HG03378 (cell line): Measurements from ENCODE around the gene SHISA6.

Experiments
- ATAC-seq: cut with Tn5 transposase; IDR thresholded peaks from one replicate; pipeline ENCODE4 v1.9.1; 2021; ENCODE audit warnings: mild to moderate bottlenecking, moderate library complexity; ENCODE audit not compliant: unreplicated experiment

Gene SHISA6

GRCh38 chr17:11514565-11514964, 273.6 kb downstream of the SHISA6 start:
- no peak for ATAC-seq

- no peak for ATAC-seq
Measured at GRCh38 chr17:11514981-11515680, 274.1 kb downstream of the SHISA6 start.

DNA sequence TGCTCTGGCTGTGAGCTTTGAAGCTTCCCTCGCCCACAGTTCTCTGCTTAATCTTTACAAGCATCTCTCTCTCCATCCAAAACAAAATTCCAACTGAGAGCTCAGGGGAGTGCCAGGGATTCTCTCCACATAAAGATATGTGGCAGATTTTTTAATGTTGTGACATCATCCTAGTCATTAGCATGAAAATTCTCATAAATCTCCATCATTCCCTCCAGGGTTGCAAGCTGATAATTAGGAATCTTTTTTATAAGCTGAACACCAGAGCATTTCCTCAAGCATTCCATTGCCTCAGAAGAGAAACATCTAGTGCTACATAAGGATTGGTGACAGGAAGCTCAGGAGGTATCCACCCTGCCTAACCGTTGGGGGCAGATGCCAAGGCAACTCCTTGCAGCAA, 274.9 kb downstream of the SHISA6 start:
- ATAC-seq: no peak

DNA sequence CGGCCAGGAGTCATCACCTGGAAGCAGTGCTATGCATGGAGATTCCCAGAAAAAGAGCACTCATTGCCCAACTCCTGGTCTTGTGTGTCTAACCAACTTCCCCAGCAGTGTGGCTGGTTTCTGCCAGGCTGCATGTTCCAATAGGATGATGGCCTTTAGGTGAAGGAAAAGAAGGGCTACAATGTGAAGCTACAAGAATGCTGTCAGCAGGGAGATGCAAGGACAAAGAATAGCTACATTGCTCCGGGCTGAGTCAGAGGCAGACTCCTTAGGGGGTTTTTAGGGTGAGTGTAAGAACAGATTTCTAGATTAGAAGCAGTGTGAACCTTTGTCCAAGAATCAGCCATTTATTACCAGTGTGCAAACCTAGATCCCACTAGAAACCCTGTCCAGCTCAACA, 294.2 kb downstream of the SHISA6 start:
- no peak for ATAC-seq

DNA sequence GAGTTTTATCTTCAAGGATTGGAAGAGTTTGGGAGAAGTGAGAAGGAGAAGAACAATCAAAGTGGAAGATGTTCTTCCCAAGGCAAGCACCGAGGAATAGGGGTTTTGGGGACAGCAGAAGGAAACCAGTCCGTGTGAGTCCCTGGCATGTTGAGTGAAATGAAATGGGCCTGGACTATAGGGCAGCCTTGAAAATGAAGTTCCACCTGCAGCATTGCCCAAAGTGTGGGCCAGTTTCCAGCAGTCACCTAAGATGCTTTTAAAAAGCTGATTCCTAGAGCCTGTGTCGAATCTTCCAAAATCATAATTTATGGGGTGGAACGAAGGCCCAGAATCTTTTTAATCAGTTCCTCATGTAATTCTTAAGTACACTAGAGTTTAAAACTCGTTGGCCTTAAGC, 297.4 kb downstream of the SHISA6 start:
- no peak for ATAC-seq

DNA sequence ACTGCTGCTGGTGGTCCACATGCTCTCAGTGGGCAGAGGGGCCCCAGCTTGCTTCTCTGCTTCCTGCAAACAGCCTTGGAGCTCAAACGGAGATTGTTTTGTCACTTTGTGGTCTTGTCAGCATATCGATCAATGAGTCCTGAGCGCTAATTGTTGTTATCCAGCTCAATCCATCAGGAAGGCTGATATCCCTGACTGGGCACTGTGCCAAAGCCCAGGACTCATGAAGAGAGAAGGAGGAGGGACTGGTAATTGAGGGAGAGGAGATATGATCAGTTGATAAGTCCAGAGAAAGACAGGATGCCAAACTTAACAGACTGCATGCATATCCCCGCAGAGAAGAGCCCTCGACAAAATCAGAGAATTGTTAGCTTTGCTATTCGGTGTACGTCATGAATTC, 298.6 kb downstream of the SHISA6 start:
- ATAC-seq: no peak

DNA sequence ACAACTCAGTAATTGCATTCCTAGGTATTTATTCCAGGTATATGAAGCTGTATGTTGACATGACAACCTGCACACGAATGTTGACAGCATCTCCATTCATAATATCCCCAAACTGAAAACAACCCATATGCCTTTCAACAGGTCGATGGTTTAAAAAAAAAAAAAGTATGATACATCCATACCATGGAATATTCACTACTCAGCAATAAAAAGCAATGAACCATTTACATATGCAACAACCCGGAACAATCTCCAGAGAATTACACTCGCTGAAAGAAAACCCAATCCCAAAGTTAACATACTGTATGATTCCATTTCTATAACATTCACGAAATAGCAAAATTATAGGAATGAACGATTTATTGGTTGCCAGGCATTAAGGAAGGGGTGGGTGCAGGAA, 304.0 kb downstream of the SHISA6 start:
- no peak for ATAC-seq

- no peak for ATAC-seq
Measured at GRCh38 chr17:11545696-11546095, 304.7 kb downstream of the SHISA6 start.

GRCh38 chr17:11547853-11548252, 306.8 kb downstream of the SHISA6 start:
- no peak for ATAC-seq

GRCh38 chr17:11548398-11548797, 307.4 kb downstream of the SHISA6 start:
- no peak for ATAC-seq

DNA sequence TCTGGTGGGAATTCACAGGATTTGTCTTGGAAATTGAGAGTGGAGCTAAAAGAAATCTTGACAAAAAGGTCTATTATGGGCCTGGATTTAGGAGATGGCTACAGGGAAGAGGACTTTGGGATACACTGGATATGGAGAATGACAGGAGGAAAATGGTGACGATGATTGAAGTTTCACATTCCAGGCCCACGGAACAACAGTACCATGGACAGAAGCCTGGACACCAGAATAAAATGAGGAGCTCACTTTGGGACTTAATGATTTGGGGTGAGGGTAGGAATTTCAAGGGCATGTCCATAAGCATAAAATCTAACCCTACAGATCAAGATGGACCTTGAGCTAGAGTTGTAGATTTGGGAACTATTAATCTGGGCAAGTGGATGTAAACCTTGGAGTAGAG, 309.4 kb downstream of the SHISA6 start:
- ATAC-seq: no peak

DNA sequence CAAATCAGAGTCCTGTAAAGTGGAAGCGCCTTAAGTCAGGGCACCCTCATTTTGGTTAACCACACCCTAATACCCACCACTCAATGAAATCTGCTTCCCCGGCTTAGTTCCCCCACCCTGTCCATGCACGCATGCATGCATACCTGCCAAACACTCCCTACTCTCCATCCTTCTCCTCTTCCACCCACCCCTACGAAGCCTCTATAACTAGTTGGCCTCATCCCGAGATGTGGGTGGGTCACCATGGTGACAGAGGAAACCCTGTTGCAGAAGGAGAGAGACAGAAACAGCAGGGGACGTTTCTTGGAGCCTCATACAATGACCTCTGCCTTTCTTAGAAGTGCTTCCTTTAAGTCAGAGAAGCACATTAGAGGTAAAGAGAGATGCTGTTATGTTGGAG, 310.4 kb downstream of the SHISA6 start:
- no peak for ATAC-seq

DNA sequence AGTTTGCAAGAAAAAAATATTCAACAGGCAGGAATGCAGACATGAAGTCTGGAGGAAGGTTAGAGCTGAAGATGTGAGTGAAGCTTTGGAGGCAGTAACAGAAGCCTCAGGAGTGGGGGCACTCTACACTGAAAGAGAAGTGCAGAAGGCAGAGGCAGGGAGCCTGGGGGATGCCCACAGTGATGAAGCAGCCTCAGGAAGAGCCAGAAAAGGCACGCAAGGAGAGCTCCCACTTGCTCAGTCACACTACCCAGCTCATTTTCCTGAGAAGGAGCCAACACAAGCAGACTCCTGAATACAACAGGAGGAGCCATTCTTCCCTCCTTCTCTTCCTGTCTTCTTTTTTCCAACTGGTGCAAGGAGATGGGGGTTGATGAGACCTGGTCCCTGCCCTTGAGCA, 312.1 kb downstream of the SHISA6 start:
- no peak for ATAC-seq

- no peak for ATAC-seq
Measured at GRCh38 chr17:11554042-11554441, 313.0 kb downstream of the SHISA6 start.

DNA sequence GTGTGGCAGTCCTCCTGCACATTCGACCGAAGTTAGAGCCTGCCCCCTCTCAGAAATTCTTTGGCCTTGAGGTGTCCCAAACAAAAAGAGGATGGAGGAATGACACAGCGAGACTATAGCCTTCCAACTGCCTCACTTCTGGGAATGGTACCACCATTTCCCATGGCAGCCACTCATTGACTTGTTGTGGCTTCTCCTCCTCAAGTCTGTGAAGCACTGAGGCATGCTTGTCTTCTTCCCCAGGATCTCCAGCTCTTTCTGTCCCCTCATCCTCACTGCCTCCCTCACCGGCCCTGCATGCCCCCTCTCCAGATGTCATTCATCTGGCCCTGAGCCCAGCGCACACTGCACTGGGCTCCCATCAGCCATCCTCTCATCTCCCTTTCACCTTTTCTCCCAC, 313.5 kb downstream of the SHISA6 start:
- no peak for ATAC-seq

DNA sequence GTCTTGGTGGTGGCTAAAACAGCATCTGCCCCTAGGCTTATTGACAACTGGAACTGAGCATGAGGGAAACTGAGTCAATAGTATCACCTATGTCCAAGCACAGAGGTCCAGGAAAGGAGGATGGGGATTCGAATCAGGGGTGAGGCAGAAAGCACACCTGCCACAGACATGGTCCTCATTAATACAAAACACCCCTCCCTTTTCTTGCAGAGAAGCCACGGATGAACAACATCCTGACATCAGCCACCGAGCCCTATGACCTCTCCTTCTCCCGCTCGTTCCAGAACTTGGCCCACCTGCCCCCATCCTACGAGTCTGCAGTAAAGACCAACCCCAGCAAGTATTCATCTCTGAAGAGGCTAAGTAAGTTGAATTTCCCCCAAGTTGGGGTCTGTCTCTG, 314.5 kb downstream of the SHISA6 start:
- no peak for ATAC-seq

GRCh38 chr17:11557727-11558452, 316.9 kb downstream of the SHISA6 start:
- ATAC-seq: no peak

DNA sequence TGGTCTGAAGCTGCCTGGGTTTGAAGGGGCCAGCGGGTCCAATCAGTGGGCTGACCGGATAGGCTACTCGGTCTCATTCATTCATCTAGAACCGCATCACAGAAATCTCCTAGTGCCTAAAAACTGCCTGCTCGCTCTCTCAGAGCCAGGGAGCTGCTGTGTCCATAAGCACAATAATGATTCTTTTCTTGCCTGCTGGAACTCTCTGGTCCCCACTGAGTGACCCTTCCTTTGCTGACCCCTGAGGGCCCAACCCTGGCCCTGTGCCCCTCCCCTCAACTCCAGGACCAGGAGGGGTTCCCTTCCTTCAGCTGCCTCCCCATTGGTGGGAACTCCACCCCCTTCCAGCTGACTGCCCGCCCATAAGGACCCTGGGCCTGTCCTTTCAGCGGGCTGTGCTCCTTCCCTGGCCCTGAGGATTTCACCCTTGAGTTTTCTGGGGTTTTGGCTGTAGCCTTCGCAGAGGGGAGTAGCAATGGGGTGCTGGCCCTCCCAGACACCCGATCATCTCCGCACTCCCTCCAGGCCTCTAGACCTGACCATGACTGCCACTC, 317.7 kb downstream of the SHISA6 start:
- ATAC-seq: no peak

DNA sequence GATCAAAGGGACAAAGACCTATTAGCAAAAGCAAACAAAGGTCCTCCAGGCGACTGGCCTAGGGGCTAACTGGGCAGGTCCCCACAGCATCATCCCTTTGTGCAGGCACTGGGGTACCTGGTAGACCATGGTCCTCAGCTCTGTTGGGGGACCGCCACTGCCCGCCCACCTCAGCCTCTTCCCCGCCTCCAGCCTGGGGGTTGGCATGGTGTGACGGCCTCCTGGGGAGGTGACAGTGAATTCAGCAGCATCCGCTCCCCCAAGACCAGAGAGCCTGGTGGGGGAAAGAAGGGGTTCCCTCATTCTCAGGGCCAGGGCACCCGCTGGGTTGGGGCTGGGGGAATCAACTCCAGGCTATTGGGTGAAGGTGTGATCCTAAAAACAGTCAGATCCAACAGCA, 318.6 kb downstream of the SHISA6 start:
- no peak for ATAC-seq

GRCh38 chr17:11561281-11561680, 320.3 kb downstream of the SHISA6 start:
- no peak for ATAC-seq

- no peak for ATAC-seq
Measured at GRCh38 chr17:11561702-11562101, 320.7 kb downstream of the SHISA6 start.

DNA sequence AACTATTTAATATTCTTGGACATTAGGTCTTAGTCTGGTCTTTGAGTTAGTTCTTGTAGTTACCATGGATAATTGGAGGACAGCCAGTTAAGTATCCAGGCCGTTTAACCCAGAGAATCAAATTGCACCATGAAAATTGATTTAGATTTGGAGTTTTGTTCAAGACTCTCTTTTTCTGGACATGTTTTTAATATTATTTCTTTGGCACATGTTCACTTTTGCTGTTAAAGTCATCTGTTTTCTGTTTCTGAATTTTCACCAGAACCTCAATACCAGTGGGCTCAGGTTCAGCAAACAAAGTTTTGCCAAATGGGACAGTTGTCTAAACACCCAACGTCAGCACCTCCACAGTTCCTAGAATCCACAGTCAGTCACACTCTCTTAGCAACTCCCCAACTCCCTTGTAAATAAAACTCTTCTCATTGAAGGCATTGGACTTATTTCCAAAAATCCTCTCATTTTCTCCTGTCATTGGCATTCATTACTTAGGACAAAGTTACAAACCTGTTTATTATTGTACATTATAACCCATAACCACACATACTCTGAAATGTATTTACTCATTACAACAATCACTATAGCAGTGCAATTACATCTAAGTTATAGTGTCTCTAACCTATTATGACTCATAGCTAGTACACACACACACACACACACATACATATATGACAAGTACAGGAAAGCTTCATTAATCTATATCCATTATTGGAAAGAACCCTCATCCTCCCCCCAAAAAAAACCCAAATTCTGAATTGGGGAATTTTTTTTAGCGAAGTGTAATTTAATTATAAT, 323.8 kb downstream of the SHISA6 start:
- ATAC-seq: no peak
